RPMI7951 (cell line): ENCODE measurements around the gene AADAT. TPM values are rescaled to one million over a fixed set of nuclear protein-coding genes. Genes with fewer than 3 reads are reported as not detected.
"Not testable (repeated sequence)": the region's sequence is repeated elsewhere in the genome, so short reads cannot be mapped to it uniquely, and the experiment has no call there.

Experiments used
- DNase-seq: peaks from one replicate; pipeline ENCODE4 v3.0.0-alpha.2; 2012; ENCODE audit warnings: low read depth
- total RNA-seq: library from RNA; depleted of rRNA; stranded (reverse); fragments of >200 nt; shearing (Covaris generic); gene quantifications from 2 replicates; pipeline ENCODE4 v1.2.3, GENCODE V29; 2014; rRNA removed

Gene AADAT
- 3.4 and 4.7 TPM in 2 replicates for total RNA-seq

- DNase-seq: peak; percentile 74
Measured at GRCh38 chr4:170089668-170090351, at the start of gene AADAT. Gene AADAT (minus strand): TSS chr4:170089956. CDS start chr4:170089690, 266 bp downstream.

- peak; percentile 60 for DNase-seq
Measured at GRCh38 chr4:170138580-170139194, 48.9 kb upstream of the AADAT start.

- DNase-seq: no peak
Measured at GRCh38 chr4:170137927-170138326, 48.2 kb upstream of the AADAT start.

GRCh38 chr4:170137466-170137865 lies 47.7 kb upstream of the AADAT start:
- no peak for DNase-seq

GRCh38 chr4:170134821-170135220 lies 45.1 kb upstream of the AADAT start:
- DNase-seq: no peak

- no peak for DNase-seq
Measured at GRCh38 chr4:170128219-170128804, 38.6 kb upstream of the AADAT start.

- DNase-seq: no peak
Measured at GRCh38 chr4:170127758-170128157, 38.0 kb upstream of the AADAT start.

- no peak for DNase-seq
Measured at GRCh38 chr4:170124406-170124805, 34.6 kb upstream of the AADAT start.

GRCh38 chr4:170122252-170122651 lies 32.5 kb upstream of the AADAT start:
- DNase-seq: no peak

- no peak for DNase-seq
Measured at GRCh38 chr4:170114636-170115035, 24.9 kb upstream of the AADAT start.

- not testable (repeated sequence) for DNase-seq
Measured at GRCh38 chr4:170114183-170114582, 24.4 kb upstream of the AADAT start.

GRCh38 chr4:170111546-170111945 lies 21.8 kb upstream of the AADAT start:
- no peak for DNase-seq

GRCh38 chr4:170111085-170111484 lies 21.3 kb upstream of the AADAT start:
- no peak for DNase-seq

- DNase-seq: no peak
Measured at GRCh38 chr4:170110285-170110672, 20.5 kb upstream of the AADAT start.

- peak; percentile 11 for DNase-seq
Measured at GRCh38 chr4:170109586-170110284, 20.0 kb upstream of the AADAT start.

- DNase-seq: no peak
Measured at GRCh38 chr4:170106900-170107299, 17.1 kb upstream of the AADAT start.

- no peak for DNase-seq
Measured at GRCh38 chr4:170102426-170102825, 12.7 kb upstream of the AADAT start.

- not testable (repeated sequence) for DNase-seq
Measured at GRCh38 chr4:170098171-170098570, 8.4 kb upstream of the AADAT start.

- DNase-seq: no peak
Measured at GRCh38 chr4:170097681-170098080, 7.9 kb upstream of the AADAT start.

- no peak for DNase-seq
Measured at GRCh38 chr4:170093973-170094535, 4.3 kb upstream of the AADAT start.

- no peak for DNase-seq
Measured at GRCh38 chr4:170091069-170091696, 1.4 kb upstream of the AADAT start.
